NB4 (cell line): ENCODE results near the gene SOBP.
"Not testable (repeated sequence)": the region's sequence is repeated elsewhere in the genome, so short reads cannot be mapped to it uniquely, and the experiment has no call there.

Source experiments
- DNase-seq: peaks from one replicate; pipeline ENCODE4 v3.0.0; 2010; ENCODE audit warnings: low read depth
- H3K4me3 ChIP-seq: one replicate; pipeline ENCODE4 v1.5.1; 2011; ENCODE audit warnings: mild to moderate bottlenecking, low read depth, low read length, moderate library complexity
- CTCF ChIP-seq: IDR thresholded peaks from one replicate; pipeline ENCODE4 v1.5.1; 2012; ENCODE audit warnings: low read depth, low read length
- MAX ChIP-seq: IDR thresholded peaks from 2 replicates; pipeline ENCODE4 v1.6.1; 2011; ENCODE audit warnings: low read depth, low read length
- MYC ChIP-seq: IDR thresholded peaks from 2 replicates; pipeline ENCODE4 v1.6.1; 2011; ENCODE audit warnings: low read depth, low read length
- POLR2A ChIP-seq: IDR thresholded peaks from 2 replicates; pipeline ENCODE4 v1.6.1; 2011; ENCODE audit warnings: mild to moderate bottlenecking; ENCODE audit not compliant: insufficient read length; ENCODE audit errors: extremely low read depth

The SOBP gene

GRCh38 chr6:107515955-107516354, 26.0 kb downstream of the SOBP start:
- no peak for DNase-seq
- TF ChIP-seq MAX = no peak
- H3K4me3 ChIP-seq = no peak overlapping the region

GRCh38 chr6:107517274-107517673, 27.4 kb downstream of the SOBP start:
- no peak overlapping the region for H3K4me3 ChIP-seq
- DNase-seq = no peak
- TF ChIP-seq MYC (no peak), POLR2A (no peak), MAX (no peak), CTCF (no peak)

GRCh38 chr6:107519224-107519623, 29.3 kb downstream of the SOBP start:
- H3K4me3 ChIP-seq, DNase-seq: not testable (repeated sequence)

GRCh38 chr6:107520706-107521105, 30.8 kb downstream of the SOBP start:
- not testable (repeated sequence) for H3K4me3 ChIP-seq, DNase-seq

- H3K4me3 ChIP-seq = no peak overlapping the region
- DNase-seq = no peak
- no peak for TF ChIP-seq CTCF
- TF ChIP-seq MAX = no peak
- no peak for TF ChIP-seq MYC
- TF ChIP-seq POLR2A = no peak
These were observed 33.3 kb downstream of the SOBP start for GRCh38 chr6:107523054-107523791.

GRCh38 chr6:107523794-107524193, 33.9 kb downstream of the SOBP start:
- no peak for TF ChIP-seq POLR2A
- no peak for TF ChIP-seq MAX
- no peak for TF ChIP-seq MYC
- TF ChIP-seq CTCF = no peak
- no peak for DNase-seq
- H3K4me3 ChIP-seq = no peak overlapping the region

- no peak for DNase-seq
- no peak for TF ChIP-seq CTCF
- no peak for TF ChIP-seq POLR2A
- TF ChIP-seq MAX = no peak
- no peak for TF ChIP-seq MYC
- H3K4me3 ChIP-seq = no peak overlapping the region
These were observed 34.7 kb downstream of the SOBP start for GRCh38 chr6:107524626-107525025.
